Frontal cortex (tissue), 4 donors: ENCODE data around the gene DNAJC4. TPM values are rescaled to one million over a fixed set of nuclear protein-coding genes. Genes with fewer than 3 reads are reported as not detected.
A peak's percentile ranks its signal among the peaks of the same experiment; 100 is the strongest.

Source experiments
- DNase-seq, 2 donors: peaks; one replicate each; pipeline ENCODE4 v3.0.0; 2012; ENCODE audit warnings: low spot score in 2 of 2
- FAIRE-seq: peaks from 2 replicates; lab custom pipeline; 2012; peaks lifted over from hg19 to GRCh38; lab: Jason Lieb, UNC
- total RNA-seq: library from RNA; depleted of rRNA; stranded (reverse); fragments of >200 nt; gene quantifications from one replicate; pipeline ENCODE4 v1.2.3, GENCODE V29; 2014
- donor health status: control.
- donor health status: control.
- donor health status: control.

DNAJC4 gene, protein sequence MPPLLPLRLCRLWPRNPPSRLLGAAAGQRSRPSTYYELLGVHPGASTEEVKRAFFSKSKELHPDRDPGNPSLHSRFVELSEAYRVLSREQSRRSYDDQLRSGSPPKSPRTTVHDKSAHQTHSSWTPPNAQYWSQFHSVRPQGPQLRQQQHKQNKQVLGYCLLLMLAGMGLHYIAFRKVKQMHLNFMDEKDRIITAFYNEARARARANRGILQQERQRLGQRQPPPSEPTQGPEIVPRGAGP
- 9.8 TPM for total RNA-seq

GRCh38 chr11:64230171-64230984 is at the start of gene DNAJC4:
Gene DNAJC4 (plus strand): TSS chr11:64230548. CDS start chr11:64230855, 307 bp downstream.
- no peak for FAIRE-seq
- DNase-seq = peak; percentile 87 to 90

DNA sequence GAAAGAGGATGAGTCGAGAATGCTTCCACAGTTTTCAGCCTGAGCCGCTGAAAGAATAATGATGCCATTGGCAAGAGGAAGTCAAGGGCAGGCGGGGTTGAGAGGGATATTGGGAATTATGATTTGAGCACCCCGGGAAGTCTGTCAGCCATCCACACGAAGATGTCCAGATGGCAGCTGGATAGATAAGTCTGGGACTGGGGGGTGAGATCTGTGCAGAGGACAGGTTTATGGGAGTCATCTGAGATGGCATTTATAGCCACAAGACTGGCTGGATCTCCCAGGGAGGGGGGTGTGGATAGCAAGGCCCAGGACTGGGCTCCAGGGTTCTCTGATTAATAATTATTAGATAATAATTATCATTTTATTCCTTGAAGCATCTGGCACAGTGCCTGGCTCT is 49.5 kb upstream of the DNAJC4 start:
- no peak for FAIRE-seq
- DNase-seq = no peak

DNA sequence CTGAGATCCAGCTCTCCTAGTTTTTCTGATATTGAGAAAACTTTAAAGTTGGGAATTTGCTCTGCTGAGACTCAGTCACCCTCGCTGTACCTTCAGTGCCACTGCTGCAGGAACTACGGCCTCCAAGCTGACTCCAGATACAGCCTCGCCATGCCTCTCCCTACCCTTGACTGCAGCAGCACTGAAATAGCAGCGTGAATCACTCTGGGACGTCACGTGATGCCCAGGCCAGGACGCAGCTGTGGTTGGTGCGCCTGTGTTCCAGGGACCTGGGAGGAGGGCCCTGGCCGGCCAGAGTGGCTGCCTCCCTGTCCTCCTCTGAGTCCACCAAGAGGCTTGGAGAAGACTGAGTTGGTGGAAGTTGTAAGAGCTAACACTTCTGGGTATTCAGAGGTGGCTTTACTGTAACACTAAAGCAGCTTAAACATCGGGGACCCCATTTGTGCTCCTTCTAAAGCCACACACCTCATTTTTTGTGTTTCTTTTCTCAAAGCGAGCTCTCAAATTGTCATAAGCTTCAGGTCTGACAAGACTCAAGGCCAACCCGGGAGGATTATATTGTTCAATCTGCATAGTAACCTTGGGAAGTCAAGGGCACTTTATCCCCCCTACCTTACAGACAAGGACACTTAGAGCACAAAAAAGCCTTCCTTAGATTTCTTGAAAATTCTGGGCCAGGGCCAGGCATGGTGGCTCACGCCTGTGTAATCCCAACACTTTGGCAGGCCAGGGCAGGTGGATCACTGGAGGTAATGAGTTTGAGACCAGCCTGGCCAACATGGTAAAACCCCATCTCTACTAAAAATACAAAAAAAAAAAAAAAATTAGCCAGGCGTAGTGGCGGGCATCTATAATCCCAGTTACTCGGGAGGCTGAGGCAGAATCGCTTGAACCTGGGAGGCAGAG is 48.6 kb upstream of the DNAJC4 start:
- DNase-seq = peak; percentile 76 to 80
- FAIRE-seq = no peak

DNA sequence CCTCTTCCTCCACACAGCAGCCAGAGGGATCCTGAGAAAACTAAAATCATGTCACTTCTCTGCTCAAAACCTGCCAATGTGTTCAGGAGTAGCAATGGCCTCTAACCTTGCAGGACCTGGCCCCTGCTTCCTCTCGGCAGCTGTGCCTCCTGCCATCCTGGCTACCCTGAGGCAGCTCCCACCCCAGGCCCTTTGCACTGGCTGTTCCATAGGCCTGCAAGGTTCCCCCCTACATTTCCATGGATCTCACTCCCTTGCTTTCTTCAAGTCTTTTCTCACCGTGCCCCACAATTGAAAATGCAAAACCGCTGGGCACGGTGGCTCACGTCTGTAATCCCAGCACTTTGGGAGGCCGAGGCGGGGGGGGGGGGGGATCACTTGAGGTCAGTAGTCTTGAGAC is 46.5 kb upstream of the DNAJC4 start:
- no peak for DNase-seq

GRCh38 chr11:64185175-64185692 is 45.1 kb upstream of the DNAJC4 start:
- DNase-seq (peak; percentile 70 to 72), FAIRE-seq (no peak)

More for the DNA sequence above, 46.5 kb upstream of the DNAJC4 start:
- no peak for FAIRE-seq

DNA sequence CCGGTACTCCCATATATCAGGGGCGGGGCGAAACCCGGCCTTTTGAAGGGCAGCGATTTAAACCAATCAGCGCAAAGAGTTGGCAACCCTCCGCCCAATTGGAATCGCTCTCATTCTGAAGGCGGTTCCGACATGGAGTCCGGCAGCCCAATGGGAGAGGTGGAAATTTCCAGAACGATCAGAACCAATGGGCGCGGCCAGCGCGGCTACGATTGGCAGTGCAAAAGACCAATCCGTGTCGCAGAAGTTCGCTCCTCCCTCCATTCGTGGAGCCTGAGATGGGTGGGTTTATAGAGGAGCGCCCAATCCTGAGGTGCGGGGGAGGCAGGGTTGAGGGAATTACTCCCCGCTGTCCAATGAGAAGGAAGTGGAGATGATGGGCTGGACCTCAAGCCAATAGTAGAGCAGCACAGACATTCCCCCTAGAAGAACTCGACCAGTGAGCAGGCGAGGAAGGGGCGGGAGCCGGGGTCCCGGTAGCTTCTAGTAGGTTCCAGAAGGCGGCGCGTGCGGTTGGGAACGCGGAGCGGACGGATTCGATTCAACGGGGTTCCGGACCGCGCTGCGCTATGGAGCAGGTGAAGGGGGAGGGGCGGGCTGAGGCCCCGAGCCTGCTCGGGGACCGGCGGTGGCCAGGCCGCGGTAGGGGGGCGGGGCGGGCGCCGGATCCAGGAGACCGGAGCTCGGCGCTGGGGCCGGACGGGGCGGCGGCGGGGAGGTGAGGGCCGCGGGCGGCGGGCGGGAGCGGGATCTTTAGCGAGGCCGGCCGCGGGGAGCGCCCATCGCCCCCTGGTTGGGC is 44.5 kb upstream of the DNAJC4 start, which contains the start of gene STIP1:
TSS of gene STIP1 (plus strand) at position 479 of the 799 bp plus-strand sequence. CDS start at position 570, 91 bp downstream.
- peak; percentile 95 to 96 for DNase-seq
- FAIRE-seq = peak; percentile 97

- FAIRE-seq (no peak), DNase-seq (no peak)
Measured at GRCh38 chr11:64186492-64187165, 43.7 kb upstream of the DNAJC4 start.

DNA sequence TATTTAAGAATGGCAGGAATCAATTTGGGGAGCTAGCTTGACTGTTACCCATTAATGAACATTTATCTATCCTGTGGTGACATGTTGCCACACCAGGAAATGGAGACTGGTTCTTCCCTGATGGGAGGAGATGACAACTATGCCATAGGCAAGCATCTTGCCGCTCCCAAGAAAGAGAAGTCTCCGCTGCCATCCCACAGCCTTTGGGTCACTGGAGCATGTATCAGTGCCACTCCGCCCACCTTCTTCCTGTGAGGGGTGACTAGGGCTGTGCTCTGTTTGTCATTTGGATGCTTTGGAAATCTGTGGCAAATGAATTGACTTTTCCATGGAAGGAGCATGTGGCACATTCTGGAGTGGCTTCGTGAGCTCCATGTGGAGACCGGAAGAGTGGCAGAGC is 37.9 kb upstream of the DNAJC4 start:
- no peak for DNase-seq
- FAIRE-seq = no peak

- no peak for DNase-seq
- FAIRE-seq = no peak
Measured at GRCh38 chr11:64196626-64197025, 33.7 kb upstream of the DNAJC4 start.

- no peak for DNase-seq
- FAIRE-seq = no peak
Measured at GRCh38 chr11:64198511-64198910, 31.8 kb upstream of the DNAJC4 start.

GRCh38 chr11:64201543-64201942 is 28.8 kb upstream of the DNAJC4 start:
- DNase-seq (no peak), FAIRE-seq (no peak)

- no peak for DNase-seq
- FAIRE-seq = no peak
Measured at GRCh38 chr11:64202992-64203391, 27.4 kb upstream of the DNAJC4 start.

- no peak for DNase-seq
Measured at GRCh38 chr11:64203421-64204079, 26.8 kb upstream of the DNAJC4 start.

GRCh38 chr11:64204080-64204440 is 26.3 kb upstream of the DNAJC4 start:
- DNase-seq = no peak
- no peak for FAIRE-seq

More at GRCh38 chr11:64203421-64204079, 26.8 kb upstream of the DNAJC4 start:
- no peak for FAIRE-seq

DNA sequence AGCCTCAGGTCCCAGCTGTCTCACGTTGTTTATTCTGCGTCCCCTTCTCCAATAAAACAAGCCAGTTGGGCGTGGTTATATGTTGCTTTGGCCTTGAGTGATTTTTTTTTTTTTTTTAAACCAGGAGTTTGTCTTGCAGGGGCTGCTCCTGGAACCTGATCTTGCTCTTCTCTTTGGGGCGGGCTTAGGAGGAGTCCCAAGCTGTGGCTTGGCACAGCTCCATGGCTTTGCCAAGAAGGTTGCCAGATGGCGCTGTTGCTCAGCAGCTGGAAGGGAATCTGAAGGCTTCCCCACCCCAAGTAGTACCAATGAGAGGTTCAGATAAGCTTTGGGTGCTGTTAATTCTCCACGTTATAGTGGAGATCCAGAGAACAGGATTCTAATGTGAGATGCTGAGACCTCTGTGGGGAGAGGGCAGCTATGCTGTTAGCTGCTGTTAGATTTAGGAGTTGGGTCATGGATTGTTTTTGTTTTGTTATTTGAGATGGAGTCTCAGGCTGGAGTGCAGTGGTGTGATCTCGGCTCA is 25.8 kb upstream of the DNAJC4 start:
- no peak for FAIRE-seq

DNA sequence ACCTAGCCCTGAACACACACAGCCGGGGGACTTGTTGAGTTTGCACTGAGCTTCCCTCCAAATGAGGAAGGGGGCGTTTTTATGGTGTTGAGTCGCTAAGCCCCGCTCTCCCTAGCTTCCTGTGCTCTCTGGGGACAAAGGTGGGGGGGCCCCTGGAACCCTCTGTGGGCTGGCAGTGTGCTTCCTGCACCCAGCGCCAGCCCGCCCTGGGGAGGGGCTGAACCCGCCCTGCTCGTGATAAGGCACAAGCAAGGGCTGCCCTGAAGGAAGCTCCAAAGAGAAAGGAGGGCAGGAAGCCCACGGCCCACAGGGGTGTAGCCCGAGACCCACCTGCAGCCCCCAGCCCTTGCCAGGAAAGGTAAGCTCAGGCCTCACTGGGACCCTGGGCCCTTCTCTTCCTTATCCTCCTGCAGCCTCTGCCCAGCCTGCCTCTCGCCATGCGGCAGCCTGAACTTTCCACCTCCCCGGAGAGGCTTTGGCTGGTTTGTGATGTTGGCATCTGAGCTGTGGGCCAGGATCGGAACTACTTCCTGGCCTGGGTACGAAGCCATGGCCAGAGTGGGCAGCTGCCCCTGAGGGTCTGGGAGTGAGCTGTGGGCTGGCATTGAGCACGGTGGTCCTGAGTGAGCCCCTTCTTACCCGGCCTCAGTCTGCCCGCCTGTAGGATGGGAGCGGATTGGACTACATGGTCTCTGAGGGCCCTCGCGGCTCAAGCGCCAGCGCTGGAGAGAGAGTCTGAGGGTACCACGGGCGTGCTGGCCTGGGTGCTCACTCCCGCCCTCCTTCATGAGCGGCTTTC is 23.7 kb upstream of the DNAJC4 start, which contains the start of gene FERMT3:
TSS of gene FERMT3 (plus strand) at position 265 of the 799 bp plus-strand sequence. CDS start 644 bp downstream, outside the sequence.
- peak in 1 of 2 donors; percentile 20 for DNase-seq

More for the DNA sequence above, 25.8 kb upstream of the DNAJC4 start:
- DNase-seq = peak; percentile 79 to 92

More for the DNA sequence above, 23.7 kb upstream of the DNAJC4 start, which contains the start of gene FERMT3:
- FAIRE-seq = no peak
